MM.1S (cell line): ENCODE data around the gene NDUFAB1.

Experiments
- DNase-seq: peaks from one replicate; pipeline ENCODE4 v3.0.0-alpha.2; 2015
- H2AFZ ChIP-seq: fragments of 300-600 bp; sonication (generic); 2 replicates; pipeline ENCODE4 v1.6.0; 2016; ENCODE audit warnings: antibody characterized with exemption, low read length
- H3F3A ChIP-seq: fragments of 300-600 bp; sonication (generic); 2 replicates; pipeline ENCODE4 v1.6.1; 2016; ENCODE audit warnings: mild to moderate bottlenecking, antibody characterized with exemption, low read length, moderate library complexity, mixed read lengths; ENCODE audit not compliant: insufficient read depth
- H3K27ac ChIP-seq: fragments of 300-600 bp; sonication (generic); 2 replicates; pipeline ENCODE4 v1.5.1; 2016; ENCODE audit warnings: mild to moderate bottlenecking, low read length
- H3K27me3 ChIP-seq: fragments of 300-600 bp; sonication (generic); replicated peaks from 2 replicates; pipeline ENCODE4 v1.6.0; 2016; ENCODE audit warnings: low read length; ENCODE audit not compliant: insufficient read depth
- H3K36me3 ChIP-seq: fragments of 300-600 bp; sonication (generic); replicated peaks from 2 replicates; pipeline ENCODE4 v1.6.1; 2016; ENCODE audit warnings: mild to moderate bottlenecking, low read length, mixed read lengths; ENCODE audit not compliant: insufficient read depth
- H3K4me1 ChIP-seq: fragments of 300-600 bp; sonication (generic); 2 replicates; pipeline ENCODE4 v1.6.1; 2016; ENCODE audit warnings: low read length, mixed read lengths
- H3K4me2 ChIP-seq: fragments of 300-600 bp; sonication (generic); 2 replicates; pipeline ENCODE4 v1.6.0; 2016; ENCODE audit warnings: low read depth, low read length
- H3K4me3 ChIP-seq: fragments of 300-600 bp; sonication (generic); 2 replicates; pipeline ENCODE4 v1.5.1; 2016; ENCODE audit warnings: low read length, mixed read lengths
- H3K79me2 ChIP-seq: fragments of 300-600 bp; sonication (generic); 2 replicates; pipeline ENCODE4 v1.6.1; 2016; ENCODE audit warnings: mixed run types, low read length, mixed read lengths
- H3K9ac ChIP-seq: fragments of 300-600 bp; sonication (generic); 2 replicates; pipeline ENCODE4 v1.6.1; 2016; ENCODE audit warnings: low read length, mixed read lengths
- H3K9me2 ChIP-seq: fragments of 300-600 bp; sonication (generic); replicated peaks from 2 replicates; pipeline ENCODE4 v1.6.1; 2016; ENCODE audit warnings: mild to moderate bottlenecking, low read length, mixed read lengths; ENCODE audit not compliant: insufficient read depth
- H3K9me3 ChIP-seq: fragments of 300-600 bp; sonication (generic); replicated peaks from 2 replicates; pipeline ENCODE4 v1.6.1; 2016; ENCODE audit warnings: mild to moderate bottlenecking, low read length, mixed read lengths; ENCODE audit not compliant: insufficient read depth
- H4K20me1 ChIP-seq: fragments of 300-600 bp; sonication (generic); 2 replicates; pipeline ENCODE4 v1.6.1; 2016; ENCODE audit warnings: mild to moderate bottlenecking, low read length, moderate library complexity, mixed read lengths; ENCODE audit not compliant: insufficient read depth
- EZH2 ChIP-seq: fragments of 300-600 bp; sonication (generic); optimal IDR thresholded peaks from 2 replicates; pipeline ENCODE3; 2017; ENCODE audit warnings: low read depth, mild to moderate bottlenecking, antibody characterized with exemption, low read length, mixed read lengths
- EZH2phosphoT487 ChIP-seq: fragments of 300-600 bp; sonication (generic); IDR thresholded peaks from 2 replicates; pipeline ENCODE4 v1.6.1; 2018; ENCODE audit warnings: antibody characterized with exemption, low read length
- TF ChIP-seq, protein P1 (sequence below): fragments of 300-600 bp; sonication (generic); IDR thresholded peaks from 2 replicates; pipeline ENCODE4 v1.5.1; 2016; ENCODE audit warnings: antibody characterized with exemption, low read length, mixed read lengths

The NDUFAB1 gene

DNA sequence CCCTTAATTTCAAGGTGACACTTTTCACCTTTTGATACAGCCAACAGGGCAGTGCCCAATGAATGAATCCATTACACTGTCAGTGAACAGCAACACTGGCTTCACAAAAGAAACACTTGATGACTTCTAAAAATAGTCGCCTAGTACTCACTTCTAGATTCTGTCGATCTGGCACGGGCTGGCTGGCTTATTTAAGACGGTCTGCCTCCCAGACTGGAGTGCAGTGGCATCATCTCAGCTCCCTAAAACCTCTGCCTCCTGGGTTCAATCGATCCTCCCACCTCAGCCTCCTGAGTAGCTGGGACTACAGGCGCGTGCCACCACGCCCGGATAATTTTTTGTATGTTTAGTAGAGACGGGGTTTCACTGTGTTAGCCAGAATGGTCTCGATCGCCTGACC, 1.9 kb downstream of the NDUFAB1 start:
- TF ChIP-seq, protein P1, sequence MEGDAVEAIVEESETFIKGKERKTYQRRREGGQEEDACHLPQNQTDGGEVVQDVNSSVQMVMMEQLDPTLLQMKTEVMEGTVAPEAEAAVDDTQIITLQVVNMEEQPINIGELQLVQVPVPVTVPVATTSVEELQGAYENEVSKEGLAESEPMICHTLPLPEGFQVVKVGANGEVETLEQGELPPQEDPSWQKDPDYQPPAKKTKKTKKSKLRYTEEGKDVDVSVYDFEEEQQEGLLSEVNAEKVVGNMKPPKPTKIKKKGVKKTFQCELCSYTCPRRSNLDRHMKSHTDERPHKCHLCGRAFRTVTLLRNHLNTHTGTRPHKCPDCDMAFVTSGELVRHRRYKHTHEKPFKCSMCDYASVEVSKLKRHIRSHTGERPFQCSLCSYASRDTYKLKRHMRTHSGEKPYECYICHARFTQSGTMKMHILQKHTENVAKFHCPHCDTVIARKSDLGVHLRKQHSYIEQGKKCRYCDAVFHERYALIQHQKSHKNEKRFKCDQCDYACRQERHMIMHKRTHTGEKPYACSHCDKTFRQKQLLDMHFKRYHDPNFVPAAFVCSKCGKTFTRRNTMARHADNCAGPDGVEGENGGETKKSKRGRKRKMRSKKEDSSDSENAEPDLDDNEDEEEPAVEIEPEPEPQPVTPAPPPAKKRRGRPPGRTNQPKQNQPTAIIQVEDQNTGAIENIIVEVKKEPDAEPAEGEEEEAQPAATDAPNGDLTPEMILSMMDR, result no peak
- no peak for TF ChIP-seq EZH2phosphoT487
- TF ChIP-seq EZH2, result no peak
- Histone ChIP-seq H4K20me1 (peaks cover 8% of the 10 kb centered on the region; the same call in 1 of the 2 replicates), H3K27me3 (no peaks in the 10 kb centered on the region), H3K4me2 (no peak overlapping the region), H3K4me1 (peaks cover 7% of the 10 kb centered on the region; the same call in 1 of the 2 replicates), H3K9me3 (no peaks in the 10 kb centered on the region), H3K9me2 (no peaks in the 10 kb centered on the region), H3K27ac (no peak overlapping the region), H3K79me2 (peaks cover 67% of the 10 kb centered on the region), H3K9ac (no peak overlapping the region), H3K4me3 (no peak overlapping the region), H2AFZ (no peak overlapping the region), H3K36me3 (peaks cover 19% of the 10 kb centered on the region), H3F3A (peaks cover 11% of the 10 kb centered on the region)
- no peak for DNase-seq

DNA sequence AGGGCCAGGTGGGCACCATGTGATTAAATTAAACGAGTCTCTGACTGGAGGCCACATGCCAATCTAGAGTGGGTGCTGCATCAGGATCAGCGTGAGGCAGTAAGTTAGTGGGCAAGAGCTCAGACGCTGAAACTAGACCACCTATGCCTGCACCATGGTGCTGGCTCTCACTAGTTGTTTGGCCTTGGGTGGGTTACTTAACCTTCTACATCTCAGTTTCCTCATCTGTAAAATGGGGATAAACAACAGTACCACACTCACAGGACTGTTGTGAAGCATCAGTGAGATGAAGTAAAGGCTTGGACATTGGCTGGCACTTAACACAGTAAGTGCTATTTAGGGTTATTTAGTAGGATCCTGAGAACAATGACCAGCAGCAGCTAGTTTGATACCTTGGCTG, 5.9 kb downstream of the NDUFAB1 start:
- Histone ChIP-seq H2AFZ (no peak overlapping the region), H3K9me3 (no peaks in the 10 kb centered on the region), H3F3A (no peaks in the 10 kb centered on the region), H3K9me2 (no peaks in the 10 kb centered on the region), H4K20me1 (peaks cover 16% of the 10 kb centered on the region; the same call in 1 of the 2 replicates), H3K79me2 (peaks cover 89% of the 10 kb centered on the region), H3K4me1 (peaks cover 5% of the 10 kb centered on the region; the same call in 1 of the 2 replicates), H3K4me3 (no peak overlapping the region), H3K27me3 (no peaks in the 10 kb centered on the region), H3K9ac (no peak overlapping the region), H3K27ac (no peak overlapping the region), H3K36me3 (peaks cover 20% of the 10 kb centered on the region), H3K4me2 (no peak overlapping the region)
- no peak for TF ChIP-seq EZH2
- TF ChIP-seq, protein P1, result no peak
- TF ChIP-seq EZH2phosphoT487, result no peak
- DNase-seq, result no peak

DNA sequence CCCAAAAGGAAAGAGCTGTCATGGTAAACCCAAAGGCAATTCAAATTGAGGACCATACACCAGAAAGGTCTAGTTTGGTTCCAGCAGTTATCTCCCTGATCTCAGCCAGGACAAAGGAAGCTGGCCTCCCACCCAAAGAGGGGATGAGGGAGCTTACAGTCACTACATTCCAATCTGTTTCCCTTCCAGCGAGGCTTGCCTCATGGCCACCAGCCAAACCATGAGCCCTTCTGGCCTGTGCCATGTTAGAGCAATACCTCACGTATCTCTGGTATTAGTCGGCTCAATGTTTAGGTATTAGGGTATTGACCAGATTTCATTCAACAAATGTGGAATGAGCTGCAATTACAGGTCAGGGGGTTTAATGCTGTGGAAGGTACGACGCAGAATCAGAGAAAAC, 8.4 kb downstream of the NDUFAB1 start:
- TF ChIP-seq, protein P1, result no peak
- no peak for TF ChIP-seq EZH2phosphoT487
- TF ChIP-seq EZH2, result no peak
- Histone ChIP-seq H2AFZ (no peak overlapping the region), H3K4me1 (no peaks in the 10 kb centered on the region), H3K9me2 (no peaks in the 10 kb centered on the region), H3K9me3 (no peaks in the 10 kb centered on the region), H3K27ac (no peak overlapping the region), H3K4me3 (no peak overlapping the region), H3F3A (no peaks in the 10 kb centered on the region), H3K27me3 (no peaks in the 10 kb centered on the region), H4K20me1 (peaks cover 16% of the 10 kb centered on the region; the same call in 1 of the 2 replicates), H3K79me2 (peaks cover 66% of the 10 kb centered on the region), H3K36me3 (peaks cover 28% of the 10 kb centered on the region), H3K4me2 (no peak overlapping the region), H3K9ac (no peak overlapping the region)
- no peak for DNase-seq
